Measurements from ENCODE around the gene NADK. TPM values are rescaled to one million over a fixed set of nuclear protein-coding genes. Genes with fewer than 3 reads are reported as not detected.
"Not testable (repeated sequence)": the region's sequence is repeated elsewhere in the genome, so short reads cannot be mapped to it uniquely, and the experiment has no call there.

The NADK gene
- polyA plus RNA-seq, 10 donors = 25.1 to 40.0 (median 30.4) TPM

DNA sequence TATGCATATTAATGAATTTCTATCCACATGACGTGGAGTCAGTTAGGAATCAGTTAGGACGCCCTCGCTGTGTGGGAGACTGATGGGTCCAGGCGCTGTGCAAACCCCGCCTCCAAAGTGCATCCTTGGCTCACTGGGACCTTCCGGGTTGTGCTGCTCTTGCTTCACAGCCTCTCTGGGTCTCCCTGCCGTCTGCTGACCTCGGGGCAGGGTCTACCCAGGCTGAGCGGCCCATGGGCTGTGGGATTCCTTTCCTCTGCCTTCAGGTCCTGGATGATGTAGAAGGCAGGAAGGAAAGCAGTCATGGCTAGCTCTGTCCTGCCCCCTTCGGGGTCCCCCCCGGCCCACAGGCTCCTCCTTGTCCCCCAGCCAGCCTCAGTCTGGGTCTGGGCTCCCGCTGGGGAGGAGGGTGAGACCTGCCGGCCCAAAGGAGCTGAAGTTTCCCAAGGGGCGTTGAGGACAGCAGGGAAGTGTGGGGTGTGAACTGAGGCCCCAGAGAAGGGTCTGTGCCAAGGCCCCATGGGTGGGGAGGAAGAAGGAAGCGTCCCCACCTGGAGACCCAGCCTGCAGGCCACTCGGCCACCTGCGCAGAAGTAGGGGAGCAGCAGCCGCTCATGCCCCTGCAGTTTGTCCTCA lies 29.5 kb downstream of the NADK start:
- DNase-seq = peak in 1 of 3 donors; percentile 10

GRCh38 chr1:1746566-1746909 lies 31.7 kb downstream of the NADK start:
- not testable (repeated sequence) for DNase-seq

DNA sequence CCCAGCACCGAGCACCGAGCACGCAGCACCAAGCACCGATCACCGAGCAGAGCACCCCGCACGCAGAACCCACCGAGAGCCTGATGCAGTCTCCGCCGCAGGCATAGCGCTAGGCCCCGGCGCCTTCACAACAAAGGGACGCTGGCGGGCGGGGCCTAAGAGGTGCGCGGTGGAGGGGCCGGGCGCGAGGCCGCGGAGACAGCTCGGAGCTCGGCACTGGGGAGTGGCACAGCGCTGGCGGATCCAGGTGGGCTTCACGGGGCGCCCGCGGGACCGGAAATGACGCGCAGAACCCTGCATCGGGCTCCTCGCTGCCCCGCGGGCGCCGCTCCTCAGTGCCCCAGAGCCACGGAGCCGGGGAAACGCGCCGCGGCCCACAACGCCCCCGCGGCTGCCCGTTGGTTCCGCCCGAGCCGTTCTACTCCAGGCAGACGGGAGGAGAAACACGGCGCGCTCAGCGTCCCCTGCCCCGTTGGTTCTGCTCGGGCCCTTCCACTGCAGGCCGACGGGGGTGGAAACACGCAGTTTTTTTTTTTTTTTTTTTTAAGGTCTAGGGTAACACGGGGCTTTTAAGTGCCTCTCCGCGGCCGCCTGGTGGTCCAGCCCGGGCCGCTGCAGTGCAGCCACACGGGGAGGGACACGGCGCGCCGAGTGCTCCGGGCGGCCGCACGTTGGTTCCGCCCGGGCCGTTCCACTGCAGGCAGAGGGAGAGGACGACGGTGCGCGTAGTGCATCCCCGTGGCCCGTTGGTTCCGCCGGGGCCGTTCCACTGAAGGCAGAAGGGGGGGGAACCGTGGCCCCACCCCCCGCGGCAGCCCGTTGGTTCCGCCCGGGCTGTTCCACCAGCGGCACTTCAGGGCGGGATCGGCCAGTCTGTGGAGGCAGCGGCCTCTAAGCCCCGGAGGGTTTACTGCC lies 32.4 kb downstream of the NADK start:
- peak; percentile 53 to 82 (median 68) for DNase-seq

GRCh38 chr1:1742529-1742928 lies 35.7 kb downstream of the NADK start:
- DNase-seq = not testable (repeated sequence)

GRCh38 chr1:1741013-1741412 lies 37.3 kb downstream of the NADK start:
- peak in 1 of 3 donors; percentile 39 for DNase-seq

- not testable (repeated sequence) for DNase-seq
Measured at GRCh38 chr1:1738799-1739337, 39.4 kb downstream of the NADK start.

DNA sequence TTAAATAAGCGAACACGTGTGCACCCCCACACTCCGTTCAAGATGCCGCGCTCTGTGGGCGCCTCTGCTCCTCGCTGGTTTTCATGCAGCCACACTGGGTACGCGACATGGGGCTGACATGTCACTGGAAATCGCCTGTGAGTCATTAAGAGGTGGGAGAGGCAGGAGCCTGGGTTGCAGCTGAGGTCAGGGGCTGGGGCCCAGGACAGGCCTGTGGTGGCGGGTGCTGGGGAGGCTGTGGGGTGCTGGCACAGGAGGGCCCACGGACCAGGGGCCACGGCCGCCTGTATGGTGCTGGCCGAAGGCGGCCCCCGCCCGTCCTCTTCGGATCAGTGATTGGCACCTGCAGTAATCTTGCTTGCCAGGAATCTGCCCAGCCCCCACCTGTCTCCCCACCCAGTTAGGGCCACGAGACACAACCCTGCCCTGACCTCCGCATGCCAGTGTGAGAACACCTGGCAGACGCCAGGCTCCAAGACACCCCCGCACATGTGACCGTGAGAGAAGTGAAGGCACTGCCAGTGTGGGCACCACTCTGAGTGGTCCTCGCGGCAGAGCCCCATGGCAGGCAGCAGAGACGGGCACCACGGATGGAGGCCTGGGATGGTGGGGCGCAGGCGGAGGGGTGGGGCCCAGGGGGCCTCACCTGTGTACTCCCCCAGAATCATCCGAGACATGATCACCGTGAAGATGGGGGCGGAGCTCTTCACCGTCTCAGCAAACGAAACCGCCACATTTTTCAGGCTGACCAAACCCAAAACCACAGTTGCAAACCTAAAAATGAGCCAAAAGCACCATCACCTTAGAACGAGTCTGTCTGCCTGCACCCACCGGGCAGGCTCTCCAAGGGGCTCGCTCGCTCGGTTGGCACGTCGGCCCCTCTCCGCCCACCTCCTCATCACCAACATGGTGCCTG lies 40.3 kb downstream of the NADK start:
- not testable (repeated sequence) for DNase-seq

- DNase-seq = no peak
Measured at GRCh38 chr1:1732381-1732780, 45.9 kb downstream of the NADK start.

DNA sequence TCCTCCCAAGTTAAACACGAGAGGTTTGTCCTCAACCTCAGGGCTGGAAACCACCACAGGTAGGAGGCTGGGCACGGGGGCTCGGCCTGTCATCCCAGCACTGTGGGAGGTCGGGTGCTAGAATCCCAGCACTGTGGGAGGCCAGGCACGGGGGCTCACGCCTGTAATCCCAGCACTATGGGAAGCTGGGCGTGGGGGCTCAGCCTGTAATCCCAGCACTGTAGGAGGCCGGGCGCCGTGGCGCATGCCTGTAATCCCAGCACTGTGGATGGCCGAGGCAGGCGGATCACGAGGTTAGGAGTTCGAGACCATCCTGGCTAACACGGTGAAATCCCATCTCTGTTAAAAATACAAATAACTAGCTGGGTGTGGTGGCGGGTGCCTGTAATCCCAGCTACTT lies 47.4 kb downstream of the NADK start:
- no peak for DNase-seq

- DNase-seq = not testable (repeated sequence)
Measured at GRCh38 chr1:1730230-1730629, 48.0 kb downstream of the NADK start.

- DNase-seq = not testable (repeated sequence)
Measured at GRCh38 chr1:1729116-1729816, 49.0 kb downstream of the NADK start.

GRCh38 chr1:1728308-1729005 lies 49.8 kb downstream of the NADK start:
- peak; percentile 14 to 27 (median 25) for DNase-seq

DNA sequence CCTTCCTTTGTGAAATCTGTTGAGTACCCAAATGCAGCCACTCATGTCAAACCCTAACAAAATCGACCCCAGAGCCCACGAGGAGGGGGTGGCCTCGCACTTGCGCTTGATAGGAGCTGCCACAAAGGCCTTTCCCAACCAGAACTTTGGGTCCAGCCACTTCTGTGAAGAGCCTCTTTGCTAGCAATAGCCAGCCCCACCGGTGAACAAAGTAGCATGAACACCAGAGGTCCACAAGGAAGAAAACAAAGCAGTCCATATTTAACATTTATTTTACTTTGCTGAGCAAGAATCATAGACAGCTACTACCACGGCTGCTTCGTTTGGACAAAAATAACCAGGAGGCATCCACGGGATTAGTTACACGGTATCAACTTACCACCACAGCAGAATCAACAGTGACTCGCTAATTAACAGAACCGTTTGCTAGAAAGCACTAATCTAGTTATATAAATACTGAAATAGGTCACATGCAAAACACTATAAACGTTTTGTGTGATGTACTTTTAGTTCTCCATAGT lies 51.1 kb downstream of the NADK start:
- peak in 1 of 3 donors; percentile 1 for DNase-seq

DNA sequence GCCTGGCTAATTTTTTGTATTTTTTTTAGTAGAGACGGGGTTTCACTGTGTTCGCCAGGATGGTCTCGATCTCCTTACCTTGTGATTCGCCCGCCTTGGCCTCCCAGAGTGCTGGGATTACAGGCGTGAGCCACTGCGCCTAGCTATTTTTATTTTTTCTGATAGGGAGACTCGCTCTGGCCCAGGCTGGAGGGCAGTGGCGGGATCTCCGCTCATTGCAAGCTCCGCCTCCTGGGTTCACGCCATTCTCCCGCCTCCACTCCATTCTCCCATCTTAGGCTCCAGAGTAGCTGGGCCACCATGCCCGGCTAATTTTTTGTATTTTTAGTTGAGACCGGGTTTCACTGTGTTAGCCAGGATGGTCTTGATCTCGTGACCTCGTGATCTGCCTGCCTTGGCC lies 52.2 kb downstream of the NADK start:
- DNase-seq = not testable (repeated sequence)

GRCh38 chr1:1724035-1724864 lies 54.0 kb downstream of the NADK start, which contains the start of gene CDK11A:
TSS of gene CDK11A (minus strand) at chr1:1724357. CDS start at chr1:1722818, 1,539 bp downstream.
- peak; percentile 99 to 100 (median 99) for DNase-seq

GRCh38 chr1:1721201-1721600 lies 57.1 kb downstream of the NADK start:
- no peak for DNase-seq

DNA sequence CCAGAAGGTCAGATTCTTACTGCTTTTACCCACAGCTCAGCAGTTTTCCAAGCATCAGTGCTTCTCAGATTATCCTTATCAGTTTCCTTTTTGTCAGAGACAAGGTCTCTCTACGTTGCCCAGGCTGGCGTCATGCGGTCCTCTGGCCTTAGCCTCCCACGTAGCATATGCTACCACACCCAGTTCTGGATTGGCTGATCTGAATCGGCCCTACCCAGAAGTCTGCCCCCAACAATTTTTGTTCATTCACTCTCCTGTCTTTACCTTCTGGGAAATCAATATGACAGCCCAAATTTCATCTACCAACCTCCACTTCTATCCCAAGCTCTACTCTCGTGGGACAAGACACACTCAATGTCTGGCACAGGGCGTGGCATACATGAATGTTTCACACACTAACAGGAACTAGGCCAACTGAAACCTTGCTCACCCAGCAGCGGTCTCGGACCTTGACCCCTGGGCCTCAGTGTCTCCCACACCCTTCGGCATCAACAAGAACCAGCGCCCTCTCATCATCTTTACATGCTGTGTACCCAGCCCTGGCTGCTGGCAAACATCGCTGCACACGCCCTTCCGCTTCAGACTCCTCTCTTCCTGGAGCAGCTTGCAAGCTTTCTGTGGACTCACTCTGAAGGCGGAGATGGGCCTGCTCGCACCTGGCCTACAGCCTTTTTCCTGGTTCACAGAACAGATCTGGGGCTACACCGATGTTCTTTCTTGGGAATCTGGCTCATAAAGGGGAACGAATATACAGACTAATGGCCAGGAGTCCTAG lies 63.0 kb downstream of the NADK start:
- DNase-seq = not testable (repeated sequence)

GRCh38 chr1:1707897-1708296 lies 70.4 kb downstream of the NADK start:
- not testable (repeated sequence) for DNase-seq

Measured in muscle of back (tissue), 11 donors.